GM19467 (cell line): ENCODE measurements around the gene HNRNPA0.

ENCODE experiments used
- ATAC-seq: cut with Tn5 transposase; IDR thresholded peaks from one replicate; pipeline ENCODE4 v1.9.1; 2021; ENCODE audit warnings: mild to moderate bottlenecking, moderate library complexity; ENCODE audit not compliant: unreplicated experiment

Gene HNRNPA0

DNA sequence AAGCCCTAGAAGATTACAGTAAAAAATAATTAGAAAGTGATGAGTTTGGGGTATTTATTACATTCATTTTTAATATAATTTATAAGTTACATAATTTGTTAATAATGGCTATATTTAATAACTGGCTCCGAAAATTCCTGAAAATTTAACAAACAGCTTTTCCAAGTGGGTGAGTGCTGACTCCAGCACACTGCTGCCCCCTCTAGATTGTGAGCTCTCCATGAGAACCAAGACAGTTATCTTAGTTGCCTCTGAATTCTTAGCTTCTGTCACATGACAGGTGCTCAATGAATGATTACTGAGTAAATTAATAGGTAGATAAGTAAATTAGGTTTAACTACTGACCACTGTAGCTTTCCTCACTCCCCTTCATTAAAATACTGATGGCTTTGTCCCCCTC, 26.1 kb downstream of the HNRNPA0 start:
- no peak for ATAC-seq

DNA sequence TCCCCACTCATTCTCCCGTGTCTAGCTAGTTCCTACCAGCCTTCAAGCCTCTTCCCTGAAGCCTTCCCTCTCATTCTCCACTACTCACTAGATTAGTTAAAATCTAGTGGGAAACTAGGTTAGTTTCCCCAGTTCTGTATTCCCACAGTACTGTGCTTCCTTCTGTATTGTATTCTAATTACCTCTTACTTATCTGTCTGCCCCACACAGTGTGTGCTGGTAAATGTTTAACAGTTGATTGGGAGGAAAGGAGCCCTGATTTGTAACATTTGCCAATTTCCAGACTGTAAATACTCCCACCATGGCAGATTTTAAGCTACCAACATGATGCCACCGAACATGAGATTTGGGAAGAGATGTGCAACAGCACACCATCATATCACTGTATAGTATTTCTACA, 26.5 kb downstream of the HNRNPA0 start:
- no peak for ATAC-seq

- no peak for ATAC-seq
Measured at GRCh38 chr5:137724251-137724650, 29.9 kb downstream of the HNRNPA0 start.

DNA sequence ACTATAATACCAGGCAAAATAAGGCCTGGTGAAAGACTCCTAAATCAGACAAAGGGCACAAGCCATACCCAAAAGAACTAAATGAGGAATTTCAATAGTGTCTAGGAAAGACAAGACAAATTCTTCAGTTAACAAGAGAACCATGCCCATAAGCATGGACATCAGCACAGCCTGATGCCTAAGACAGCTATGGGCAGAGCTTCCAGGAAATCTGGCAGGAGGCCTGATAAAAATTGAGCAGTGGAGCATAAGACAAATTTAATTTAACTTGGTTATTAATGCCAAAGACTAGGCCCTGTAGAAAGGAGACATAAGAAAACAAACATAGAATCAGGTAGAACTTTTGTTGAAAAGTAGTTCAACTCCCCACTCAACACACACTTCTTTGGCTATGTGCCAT, 35.6 kb downstream of the HNRNPA0 start:
- no peak for ATAC-seq

- ATAC-seq, result no peak
Measured at GRCh38 chr5:137716337-137716736, 37.8 kb downstream of the HNRNPA0 start.

GRCh38 chr5:137715456-137715855, 38.7 kb downstream of the HNRNPA0 start:
- no peak for ATAC-seq

GRCh38 chr5:137714946-137715345, 39.2 kb downstream of the HNRNPA0 start:
- no peak for ATAC-seq

GRCh38 chr5:137714494-137714893, 39.7 kb downstream of the HNRNPA0 start:
- no peak for ATAC-seq

DNA sequence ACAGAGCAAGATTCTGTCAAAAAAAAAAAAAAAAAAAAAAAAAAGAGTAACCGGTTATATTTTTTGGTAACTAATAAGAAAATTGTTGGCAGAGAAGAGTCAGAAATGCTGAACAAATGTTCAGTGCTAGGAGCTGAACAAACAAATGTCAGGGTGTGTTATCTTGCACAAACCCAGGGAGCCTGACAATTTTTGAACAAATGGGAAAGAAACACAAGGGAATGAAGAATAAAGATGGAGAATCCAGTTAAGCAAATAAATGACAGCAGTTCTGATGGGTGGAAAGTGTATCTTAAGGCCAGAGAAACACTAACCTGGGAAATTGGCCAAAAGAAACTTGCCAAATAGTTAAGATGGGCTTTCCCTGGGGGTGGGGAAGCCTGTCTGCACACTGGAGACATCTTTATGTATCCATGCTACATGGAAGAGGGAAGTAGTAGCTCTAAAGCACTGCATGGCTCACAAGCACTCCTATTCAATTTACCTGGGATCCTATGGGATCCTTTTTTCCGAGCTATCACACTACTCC, 42.0 kb downstream of the HNRNPA0 start:
- no peak for ATAC-seq

- ATAC-seq, result no peak
Measured at GRCh38 chr5:137710086-137710485, 44.1 kb downstream of the HNRNPA0 start.

GRCh38 chr5:137708796-137709559, 45.2 kb downstream of the HNRNPA0 start:
- ATAC-seq, result no peak

GRCh38 chr5:137708062-137708461, 46.1 kb downstream of the HNRNPA0 start:
- ATAC-seq, result no peak

- no peak for ATAC-seq
Measured at GRCh38 chr5:137706841-137707240, 47.3 kb downstream of the HNRNPA0 start.

DNA sequence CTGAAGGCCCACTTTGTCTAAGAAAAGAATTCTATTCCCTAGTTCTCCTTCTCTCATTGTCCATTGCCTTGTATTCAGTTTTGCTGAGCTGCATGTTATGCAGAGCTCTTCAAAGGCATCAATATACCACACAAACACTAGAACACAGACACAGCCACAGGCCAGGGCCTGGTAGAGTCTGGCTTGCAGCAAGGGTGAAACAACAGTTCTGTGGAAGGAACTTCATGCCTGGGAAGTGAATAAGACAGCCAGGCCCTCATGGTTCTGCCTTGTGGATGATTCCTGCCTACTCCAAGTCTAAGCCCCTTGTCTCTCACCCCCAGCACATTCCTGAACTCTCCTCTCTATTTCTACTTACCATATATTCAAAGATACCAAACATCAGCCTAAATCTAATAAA, 49.1 kb downstream of the HNRNPA0 start:
- no peak for ATAC-seq

GRCh38 chr5:137703565-137703964, 50.6 kb downstream of the HNRNPA0 start:
- no peak for ATAC-seq

GRCh38 chr5:137700282-137700680, 53.9 kb downstream of the HNRNPA0 start:
- ATAC-seq, result no peak

DNA sequence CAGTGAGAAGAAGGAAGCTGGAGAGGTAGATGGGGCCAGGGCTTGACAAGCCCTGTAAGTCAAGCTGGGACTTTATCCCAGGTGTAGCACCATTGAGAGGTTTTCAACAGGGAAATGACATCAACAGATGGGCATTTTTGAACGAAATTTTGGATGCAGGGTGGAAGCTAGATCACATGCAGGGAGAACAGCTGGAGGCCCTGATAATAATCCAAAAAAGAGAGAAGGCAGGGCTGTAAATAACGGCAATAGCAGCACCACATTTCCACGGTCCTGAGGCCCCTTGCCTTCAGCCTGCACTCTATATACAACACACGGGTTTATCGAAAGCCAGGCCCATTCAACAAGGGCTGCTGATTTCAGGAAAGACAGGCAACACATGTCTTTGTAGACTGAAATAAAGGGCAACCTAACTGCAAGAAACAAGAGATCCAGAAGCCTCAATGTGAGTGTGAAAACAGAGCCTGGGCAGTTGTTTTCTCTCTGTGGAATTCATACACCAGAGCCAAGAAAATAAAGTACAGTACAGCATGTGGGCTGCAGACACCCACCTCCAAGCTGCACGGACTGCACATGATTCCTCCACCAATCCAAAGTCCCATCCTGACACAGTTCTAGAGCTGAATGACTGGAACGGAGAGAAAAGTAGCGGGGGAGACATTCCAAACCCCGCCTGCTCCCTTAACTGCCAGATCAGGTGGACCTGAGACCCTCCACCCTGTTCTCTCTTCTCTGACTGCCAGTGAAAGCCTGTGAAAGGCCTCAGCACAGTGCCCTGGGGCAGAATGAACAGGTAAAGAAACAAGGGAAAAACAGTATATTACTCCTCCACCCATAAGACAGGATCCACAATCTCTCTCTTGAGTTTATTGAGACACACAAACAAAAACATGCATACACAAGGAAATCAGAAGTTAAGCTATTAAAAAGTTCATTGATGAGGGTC, 54.6 kb downstream of the HNRNPA0 start:
- ATAC-seq, result no peak

DNA sequence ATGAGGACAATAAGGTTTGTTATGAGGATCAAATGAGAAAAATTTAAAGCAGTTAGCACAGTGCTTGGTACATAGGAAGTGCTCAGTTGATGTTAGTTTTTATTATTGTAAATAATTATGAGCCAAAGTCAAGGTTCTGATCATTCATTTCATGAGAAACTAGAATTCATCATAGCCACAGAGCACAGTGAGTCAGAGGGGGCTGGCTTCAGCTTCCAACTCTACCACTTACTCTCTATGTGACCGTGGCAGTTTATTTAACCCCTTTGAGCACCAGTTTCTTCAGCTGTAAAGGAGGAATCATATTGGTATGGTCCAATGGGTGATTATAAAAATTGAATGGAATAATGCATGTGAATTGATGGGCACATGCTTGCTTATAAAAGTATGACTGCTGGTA, 57.7 kb downstream of the HNRNPA0 start:
- no peak for ATAC-seq

DNA sequence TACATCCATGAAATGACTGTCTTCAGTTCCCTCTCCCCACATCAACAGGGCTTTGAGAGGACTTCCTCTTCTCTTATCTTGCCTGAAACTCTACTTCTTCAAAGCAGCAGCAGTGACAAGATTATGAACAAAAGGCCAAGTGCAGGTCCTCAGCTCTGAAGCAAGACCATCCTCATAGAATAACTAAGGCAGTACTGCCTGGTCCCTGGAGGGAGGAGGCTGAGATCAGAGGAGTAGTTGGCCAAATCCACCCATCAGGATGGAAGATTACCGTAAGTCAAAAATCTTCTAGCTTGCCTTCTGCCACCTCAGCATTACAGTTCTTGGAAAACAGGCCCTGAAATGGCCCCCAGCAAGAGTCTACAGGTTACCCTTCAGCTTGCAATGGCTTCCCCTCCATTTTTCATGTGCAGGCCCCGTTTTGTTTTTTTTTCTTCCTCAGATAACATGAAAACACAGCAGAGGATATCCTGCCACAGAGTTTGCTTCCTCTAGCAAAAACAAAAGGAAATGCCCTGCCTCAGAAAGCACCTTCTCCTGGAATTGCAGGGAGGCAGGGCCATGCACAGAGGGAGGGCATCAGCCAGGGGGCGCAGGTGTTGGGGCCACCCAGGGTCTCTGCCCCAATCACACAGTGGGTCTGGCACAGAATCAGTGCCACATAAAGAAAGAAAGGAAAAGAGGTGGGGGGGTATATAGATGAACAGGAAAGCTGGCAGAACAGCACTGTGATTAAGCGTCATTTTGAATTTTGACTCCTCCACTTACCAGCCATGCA, 58.3 kb downstream of the HNRNPA0 start:
- no peak for ATAC-seq
